Gastroesophageal sphincter (tissue), 2 donors: ENCODE measurements around the gene MACROD2.

ENCODE experiments used
- POLR2A ChIP-seq, 2 donors: fragments of 450-650 bp; IDR thresholded peaks; one replicate each; pipeline ENCODE4 v1.6.1; 2017; ENCODE audit warnings: antibody characterized with exemption in 2 of 2, mild to moderate bottlenecking in 2 of 2, moderate library complexity in 1 of 2
- POLR2AphosphoS5 ChIP-seq: sonication (generic); formaldehyde crosslinking; IDR thresholded peaks from one replicate; pipeline ENCODE4 v1.6.1; 2017; ENCODE audit warnings: antibody characterized with exemption

DNA sequence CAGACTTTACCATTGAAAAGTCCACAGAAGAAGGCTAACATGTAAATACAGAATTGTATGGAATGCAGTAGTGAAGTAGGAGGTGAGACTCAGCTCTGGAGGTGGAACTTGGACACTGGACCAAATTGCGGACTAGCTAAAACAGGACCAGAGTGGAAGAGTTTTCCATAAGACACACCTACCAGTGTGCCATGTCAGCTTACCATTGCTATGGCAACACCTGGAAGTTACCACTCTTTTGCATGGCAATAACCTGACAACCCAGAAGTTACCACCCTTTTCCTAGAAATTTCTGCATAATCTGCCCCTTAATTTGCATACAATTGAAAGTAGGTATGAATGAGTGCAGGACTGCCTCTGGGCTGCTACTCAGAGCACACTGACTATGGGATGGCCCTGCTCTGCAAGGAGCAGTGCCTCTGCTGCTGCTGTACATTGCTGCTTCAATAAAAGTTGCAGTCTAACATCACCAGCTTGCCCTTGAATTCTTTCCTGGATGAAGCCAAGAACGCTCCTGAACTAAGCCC, 911.7 kb downstream of the MACROD2 start:
- TF ChIP-seq POLR2A (IDR thresholded peaks at IDR 0.05) (no peak), POLR2AphosphoS5 (no peak)
